ENCODE measurements around the gene RBM17. TPM values are rescaled to one million over a fixed set of nuclear protein-coding genes. Genes with fewer than 3 reads are reported as not detected.

RBM17 gene
- total and polyA plus RNA-seq, 10 of the 15 experiments (the other 5 are each of a cell fraction or from before 2014, with no cell fraction given) = 28.4 to 181 (median 83.9) TPM

DNA sequence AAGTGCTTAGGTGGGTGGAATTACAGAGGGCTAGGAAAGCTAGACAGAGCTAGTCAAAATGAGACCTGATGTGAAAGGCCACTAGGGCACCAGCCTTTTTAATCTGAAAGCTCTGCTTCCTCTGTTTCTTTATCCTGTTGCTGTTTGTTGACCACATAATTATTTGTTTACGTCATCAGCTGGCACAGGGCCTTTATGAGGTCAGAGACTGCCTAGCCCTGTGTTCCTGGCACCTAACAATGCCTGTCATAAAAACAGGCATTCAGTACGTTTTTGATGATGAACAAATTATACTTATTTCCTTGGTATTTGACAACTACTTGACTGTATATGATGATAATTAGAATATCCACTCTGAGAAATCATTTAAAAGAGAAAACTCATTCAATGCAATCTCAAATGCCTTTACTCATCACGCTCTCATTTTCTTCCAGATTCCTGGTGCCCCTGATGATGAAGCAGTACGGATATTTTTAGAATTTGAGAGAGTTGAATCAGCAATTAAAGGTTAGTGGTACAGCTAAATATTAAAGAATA is 26.0 kb downstream of the RBM17 start:
- 71% methylated on average over 4 of the region's 4 CpGs for WGBS (ENCODE audit: insufficient coverage, insufficient replicate concordance, low lambda C conversion rate, missing lambda C conversion rate)
- Histone ChIP-seq H2AFZ (ENCODE audit: control insufficient read depth, low read depth, low read length) (no peak overlapping the region), H3K79me2 (ENCODE audit: control insufficient read depth, insufficient read depth, low read length) (no peaks in the 10 kb centered on the region; the same call in 1 of the 2 replicates), H3K9me3 (replicated peaks; ENCODE audit: control insufficient read depth, insufficient read depth, low read length) (no peaks in the 10 kb centered on the region), H3K4me3 (no peak overlapping the region), H3K9ac (ENCODE audit: control insufficient read depth, insufficient read depth, low read length) (no peak overlapping the region), H3K4me2 (ENCODE audit: control insufficient read depth, insufficient read depth) (no peak overlapping the region), H3K27me3 (replicated peaks in 1 of 2; ENCODE audit: control insufficient read depth in 2 of 2, insufficient read depth in 2 of 2, low read length in 1 of 2) (no peaks in the 10 kb centered on the region), H3K27ac (ENCODE audit: control insufficient read depth, insufficient read depth) (no peak overlapping the region), H3K4me1 (ENCODE audit: control insufficient read depth, insufficient read depth, low read length) (no peaks in the 10 kb centered on the region), H4K20me1 (ENCODE audit: control insufficient read depth, insufficient read depth) (no peaks in the 10 kb centered on the region), H3K36me3 (ENCODE audit: control insufficient read depth in 2 of 2, insufficient read depth in 2 of 2, low read length in 1 of 2) (peaks cover 17 to 41% of the 10 kb centered on the region in 2 experiments)
- DNase-seq (ENCODE audit: low read depth, low spot score) = no peak
- CTCF ChIA-PET = interaction anchor here (1.1 to 1.5 kb wide), 2 partner anchors 21 to 287 kb away, joined by 5 to 7 read pairs; no protein-coding TSS in a partner anchor
- POLR2A ChIA-PET = interaction anchor here (0.5 kb wide), 1 partner anchor 288 kb away, joined by 5 read pairs; no protein-coding TSS in a partner anchor
- in situ Hi-C loops (cut with MboI) (loop anchor here (5.0 kb wide), 1 partner anchor 37 kb away; no protein-coding TSS in a partner anchor), intact Hi-C loops (cut with micrococcal nuclease; ENCODE audit: unreplicated experiment) (no loop called here)
- SMC1A ChIA-PET (ENCODE audit: uncharacterized antibody, unreplicated experiment) = interaction anchor here (0.7 to 1.5 kb wide), 5 partner anchors 10 to 287 kb away, joined by 3 to 5 read pairs (median 4); no protein-coding TSS in a partner anchor
- no peak for FAIRE-seq
- RAD21 ChIA-PET (ENCODE audit: unreplicated experiment) = interaction anchor here (0.9 to 1.1 kb wide), 3 partner anchors 88 to 287 kb away, joined by 3 read pairs; partner anchors contain the start of gene PFKFB3
- TF ChIP-seq RUNX3 (IDR thresholded peaks at IDR 0.05; ENCODE audit: low read length) = peak; percentile 42; the same call in 1 of the 2 replicates
- TF ChIP-seq CREB1 (IDR thresholded peaks at IDR 0.05; ENCODE audit: low read depth) = peak; percentile 56; the same call in 1 of the 2 replicates
- TF ChIP-seq WRNIP1 (IDR thresholded peaks at IDR 0.05; ENCODE audit: borderline replicate concordance, low read depth, low read length) = no peak
- peak; percentile 55; the same call in 1 of the 2 replicates for TF ChIP-seq CREM (IDR thresholded peaks at IDR 0.05; ENCODE audit: low read depth)
- no peak for TF ChIP-seq POLR2AphosphoS2 (IDR thresholded peaks at IDR 0.05; ENCODE audit: low read depth, low read length)
- TF ChIP-seq, protein P1, sequence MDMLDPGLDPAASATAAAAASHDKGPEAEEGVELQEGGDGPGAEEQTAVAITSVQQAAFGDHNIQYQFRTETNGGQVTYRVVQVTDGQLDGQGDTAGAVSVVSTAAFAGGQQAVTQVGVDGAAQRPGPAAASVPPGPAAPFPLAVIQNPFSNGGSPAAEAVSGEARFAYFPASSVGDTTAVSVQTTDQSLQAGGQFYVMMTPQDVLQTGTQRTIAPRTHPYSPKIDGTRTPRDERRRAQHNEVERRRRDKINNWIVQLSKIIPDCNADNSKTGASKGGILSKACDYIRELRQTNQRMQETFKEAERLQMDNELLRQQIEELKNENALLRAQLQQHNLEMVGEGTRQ (IDR thresholded peaks at IDR 0.05; ENCODE audit: borderline replicate concordance, low read depth, low read length) = no peak
- 0 out of 2 replicates have a peak, but pooled peaks have one; percentile 34 for TF ChIP-seq ATF7 (IDR thresholded peaks at IDR 0.05; ENCODE audit: low read depth)
- TF ChIP-seq HDAC6 (IDR thresholded peaks at IDR 0.05; ENCODE audit: unreplicated experiment) = no peak
- no peak for TF ChIP-seq NR2C2 (IDR thresholded peaks at IDR 0.05; ENCODE audit: borderline replicate concordance, control insufficient read depth, insufficient read length, low read depth)
- no peak for TF ChIP-seq GATAD2B (conservative IDR thresholded peaks at IDR 0.05; ENCODE audit: low read depth)
- no peak for TF ChIP-seq ZNF24 (IDR thresholded peaks at IDR 0.05)
- no peak for TF ChIP-seq TBL1XR1 (IDR thresholded peaks at IDR 0.05; ENCODE audit: low read depth, low read length)
- no TSS peak for BruUV-seq (replicated peaks)
- peak; percentile 74 for ATAC-seq
